ENCODE data around the gene RAB33B. TPM values are rescaled to one million over a fixed set of nuclear protein-coding genes. Genes with fewer than 3 reads are reported as not detected.

RAB33B gene
- total RNA-seq, 2 experiments from 2014 or later, result 5.4 to 7.4 TPM

DNA sequence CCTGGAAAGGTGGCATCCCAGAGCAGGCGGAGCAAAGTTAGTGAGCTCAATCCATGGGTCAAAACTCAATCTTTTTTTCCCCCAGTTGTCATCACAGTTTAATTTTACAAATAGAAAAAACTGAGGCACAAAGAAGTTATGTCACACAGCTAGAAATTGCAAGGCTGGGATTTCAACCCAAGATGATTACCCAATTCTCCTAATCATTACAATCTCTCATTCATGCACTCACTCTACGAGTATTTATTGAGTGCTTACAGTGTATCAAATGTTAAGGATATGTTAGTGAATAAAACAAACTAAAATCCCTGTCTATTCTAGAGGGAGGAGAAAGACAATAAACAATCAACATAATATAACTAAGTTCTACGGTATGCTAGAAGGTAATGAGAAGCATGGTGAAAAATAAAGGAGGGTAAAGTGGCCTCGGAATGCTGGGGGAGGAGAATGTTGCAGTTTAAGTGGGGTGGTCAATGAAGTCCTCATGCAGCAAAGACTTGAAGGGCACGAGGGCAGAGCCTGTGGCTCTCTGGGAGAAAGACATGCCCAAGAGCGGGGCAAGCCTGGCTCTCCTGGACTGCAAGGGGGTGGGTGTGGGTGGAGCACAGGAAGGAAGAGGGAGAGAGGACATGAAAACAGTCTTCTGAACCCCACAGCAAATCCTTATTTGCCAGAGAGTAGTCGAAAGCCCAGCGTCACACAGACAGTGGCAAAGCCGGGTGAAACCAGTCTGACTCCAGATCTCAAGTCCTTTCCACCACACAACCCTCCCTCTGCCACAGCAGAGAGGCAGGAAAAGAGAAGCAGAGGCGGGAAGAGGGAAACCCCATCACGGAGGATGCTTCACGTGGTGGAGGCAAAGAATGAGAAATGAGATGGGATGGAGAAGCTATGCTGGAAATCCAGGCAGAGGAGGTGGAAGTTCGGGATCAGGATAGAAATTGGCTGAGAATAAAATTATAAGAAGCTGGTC is 48.3 kb downstream of the RAB33B start:
- peaks cover 14% of the 10 kb centered on the region for H3K4me1 Mint-ChIP-seq
- H3K4me3 Mint-ChIP-seq, result no peak overlapping the region
- peaks cover 13% of the 10 kb centered on the region for H3K36me3 Mint-ChIP-seq
- no peaks in the 10 kb centered on the region for H3K9me3 Mint-ChIP-seq (ENCODE audit: low read depth)
- no peaks in the 10 kb centered on the region for H3K27me3 Mint-ChIP-seq
- H3K27ac Mint-ChIP-seq, result no peak overlapping the region
- CTCF ChIA-PET, result interaction anchor here (1.2 to 1.8 kb wide), 3 partner anchors 86 to 472 kb away, joined by 3 to 6 read pairs (median 3); no protein-coding TSS in a partner anchor
- DNase-seq (no peak), ATAC-seq (no peak)

GRCh38 chr4:139503622-139504166 is 49.8 kb downstream of the RAB33B start:
- Mint-ChIP-seq H3K9me3 (ENCODE audit: low read depth) (no peaks in the 10 kb centered on the region), H3K27ac (no peak overlapping the region), H3K36me3 (peaks cover 13% of the 10 kb centered on the region), H3K27me3 (no peaks in the 10 kb centered on the region), H3K4me1 (peaks cover 4% of the 10 kb centered on the region), H3K4me3 (no peak overlapping the region)
- no peak for DNase-seq
- no peak for ATAC-seq
- CTCF ChIA-PET, result interaction anchor here (1.0 to 1.2 kb wide), 3 partner anchors 10 to 185 kb away, joined by 3 read pairs; no protein-coding TSS in a partner anchor

- no peak for DNase-seq
- H3K4me3 Mint-ChIP-seq, result no peak overlapping the region
- CTCF ChIA-PET, result no interaction called here
- H3K27ac Mint-ChIP-seq, result no peak overlapping the region
- no peak for ATAC-seq
- no peaks in the 10 kb centered on the region for H3K9me3 Mint-ChIP-seq (ENCODE audit: low read depth)
- peaks cover 34% of the 10 kb centered on the region for H3K36me3 Mint-ChIP-seq
- peaks cover 4% of the 10 kb centered on the region for H3K4me1 Mint-ChIP-seq
- no peaks in the 10 kb centered on the region for H3K27me3 Mint-ChIP-seq
These were observed 52.9 kb downstream of the RAB33B start for GRCh38 chr4:139506774-139507173.

- Mint-ChIP-seq H3K36me3 (peaks cover 42% of the 10 kb centered on the region), H3K9me3 (ENCODE audit: low read depth) (no peaks in the 10 kb centered on the region), H3K4me3 (no peak overlapping the region), H3K4me1 (peaks cover 2% of the 10 kb centered on the region), H3K27ac (peak overlapping the region; percentile 5), H3K27me3 (no peaks in the 10 kb centered on the region)
- DNase-seq, result no peak
- no peak for ATAC-seq
- CTCF ChIA-PET, result interaction anchor here (1.8 kb wide), 1 partner anchor 11 kb away, joined by 5 read pairs; no protein-coding TSS in a partner anchor
These were observed 54.8 kb downstream of the RAB33B start for GRCh38 chr4:139508581-139509237.

DNA sequence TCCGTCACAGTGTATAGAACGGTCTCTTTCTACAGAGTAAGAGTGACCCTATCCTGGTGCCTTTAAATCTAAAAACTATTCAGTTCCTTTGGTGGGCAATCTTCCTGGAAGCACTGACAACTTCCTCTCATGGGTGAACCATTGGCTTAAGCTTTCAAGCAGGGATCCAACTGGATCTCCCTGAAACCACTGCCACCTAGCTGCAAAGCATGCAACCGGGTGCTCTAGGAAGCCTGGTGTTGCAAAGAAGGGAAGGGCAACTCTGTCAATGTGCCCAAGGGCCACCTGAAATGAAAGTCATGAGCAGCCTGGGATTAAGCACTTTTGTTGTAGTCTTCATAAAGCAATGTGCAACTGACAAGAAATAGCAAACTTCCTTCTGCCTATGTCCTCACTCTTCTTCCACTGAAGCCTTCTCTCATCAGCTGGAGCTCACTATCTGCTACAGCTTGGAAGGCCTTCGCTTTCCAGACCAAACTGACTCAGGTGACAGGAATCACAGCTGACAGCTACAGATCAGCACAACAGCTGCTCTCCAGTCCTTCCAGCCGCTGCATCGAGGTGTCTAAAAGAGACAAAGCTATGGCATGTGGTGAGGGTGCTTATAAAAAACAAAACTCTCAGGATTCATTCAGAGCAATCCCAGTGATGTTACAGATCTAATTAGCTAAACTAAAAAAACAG is 55.9 kb downstream of the RAB33B start:
- DNase-seq (no peak), ATAC-seq (no peak)
- CTCF ChIA-PET, result interaction anchor here (1.4 kb wide), 1 partner anchor 12 kb away, joined by 8 read pairs; no protein-coding TSS in a partner anchor
- no peak overlapping the region for H3K4me3 Mint-ChIP-seq
- no peaks in the 10 kb centered on the region for H3K27me3 Mint-ChIP-seq
- H3K9me3 Mint-ChIP-seq (ENCODE audit: low read depth), result no peaks in the 10 kb centered on the region
- H3K27ac Mint-ChIP-seq, result no peak overlapping the region
- H3K36me3 Mint-ChIP-seq, result peaks cover 48% of the 10 kb centered on the region
- peaks cover 1% of the 10 kb centered on the region for H3K4me1 Mint-ChIP-seq

DNA sequence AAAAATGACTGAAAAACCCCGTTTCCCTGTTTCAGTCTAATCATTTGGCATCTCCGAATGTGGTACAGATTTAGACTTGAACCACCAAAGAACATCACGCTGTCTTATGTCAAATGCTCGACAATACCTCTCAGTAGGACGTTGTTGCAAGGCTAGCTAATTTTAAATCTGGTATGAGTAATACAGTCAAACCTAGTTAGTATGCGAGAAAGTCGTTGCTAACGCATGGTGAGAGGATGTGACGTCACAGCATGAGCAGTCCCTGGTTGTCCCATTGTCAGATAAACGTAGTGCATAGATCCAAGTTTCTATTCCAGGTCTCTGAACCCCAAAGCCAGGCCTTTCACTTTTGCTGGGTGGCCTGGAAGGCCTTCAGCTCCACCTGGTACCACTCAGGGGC is 57.4 kb downstream of the RAB33B start:
- DNase-seq (no peak), ATAC-seq (no peak)
- Mint-ChIP-seq H3K9me3 (ENCODE audit: low read depth) (no peaks in the 10 kb centered on the region), H3K4me3 (no peak overlapping the region), H3K27ac (no peak overlapping the region), H3K36me3 (peaks cover 51% of the 10 kb centered on the region), H3K4me1 (no peaks in the 10 kb centered on the region), H3K27me3 (no peaks in the 10 kb centered on the region)
- CTCF ChIA-PET, result interaction anchor here (1.0 to 2.0 kb wide), 3 partner anchors 13 to 19 kb away, joined by 3 to 5 read pairs (median 5); no protein-coding TSS in a partner anchor

- no peak overlapping the region for H3K4me3 Mint-ChIP-seq
These were observed 60.6 kb downstream of the RAB33B start for GRCh38 chr4:139514382-139515059.

DNA sequence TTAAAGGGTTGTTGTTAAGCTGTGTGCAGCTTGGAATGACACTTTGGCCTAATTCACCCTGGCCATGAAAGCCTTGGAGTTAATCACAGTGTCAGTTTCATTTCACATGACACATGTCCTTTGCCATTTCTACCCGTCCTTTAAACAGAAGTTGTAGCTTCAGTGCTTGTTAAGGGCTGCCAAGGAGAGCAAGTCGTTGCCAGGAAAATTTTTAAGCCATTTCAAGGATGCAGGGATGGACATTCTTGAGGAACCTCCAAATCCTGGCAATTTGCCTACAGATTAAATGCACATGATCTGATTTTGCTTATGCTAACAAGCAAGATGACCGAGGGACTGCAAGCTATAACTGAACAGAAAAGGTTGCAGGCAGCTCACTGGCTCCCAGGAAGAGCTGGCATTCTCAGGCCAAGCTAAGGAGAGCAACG is 61.6 kb downstream of the RAB33B start:
- peaks cover 50% of the 10 kb centered on the region for H3K36me3 Mint-ChIP-seq
- no peaks in the 10 kb centered on the region for H3K27me3 Mint-ChIP-seq
- no peak overlapping the region for H3K27ac Mint-ChIP-seq
- H3K9me3 Mint-ChIP-seq (ENCODE audit: low read depth), result no peaks in the 10 kb centered on the region
- ATAC-seq (no peak), DNase-seq (no peak)
- no peaks in the 10 kb centered on the region for H3K4me1 Mint-ChIP-seq
- CTCF ChIA-PET, result interaction anchor here (0.7 to 1.6 kb wide), 2 partner anchors 18 to 81 kb away, joined by 4 to 6 read pairs; no protein-coding TSS in a partner anchor
- no peak overlapping the region for H3K4me3 Mint-ChIP-seq

More at GRCh38 chr4:139514382-139515059, 60.6 kb downstream of the RAB33B start:
- Mint-ChIP-seq H3K27me3 (no peaks in the 10 kb centered on the region), H3K4me1 (no peaks in the 10 kb centered on the region), H3K9me3 (ENCODE audit: low read depth) (no peaks in the 10 kb centered on the region), H3K36me3 (peaks cover 55% of the 10 kb centered on the region), H3K27ac (no peak overlapping the region)
- DNase-seq (no peak), ATAC-seq (no peak)
- CTCF ChIA-PET, result interaction anchor here (1.6 kb wide), 1 partner anchor 17 kb away, joined by 6 read pairs; no protein-coding TSS in a partner anchor

- Mint-ChIP-seq H3K4me3 (no peak overlapping the region), H3K9me3 (ENCODE audit: low read depth) (no peaks in the 10 kb centered on the region), H3K27me3 (no peaks in the 10 kb centered on the region), H3K4me1 (peaks cover 25% of the 10 kb centered on the region), H3K36me3 (peaks cover 39% of the 10 kb centered on the region), H3K27ac (no peak overlapping the region)
- ATAC-seq (no peak), DNase-seq (no peak)
- CTCF ChIA-PET, result interaction anchor here (1.7 kb wide), 1 partner anchor 81 kb away, joined by 4 read pairs; no protein-coding TSS in a partner anchor
These were observed 68.0 kb downstream of the RAB33B start for GRCh38 chr4:139521754-139522401.

DNA sequence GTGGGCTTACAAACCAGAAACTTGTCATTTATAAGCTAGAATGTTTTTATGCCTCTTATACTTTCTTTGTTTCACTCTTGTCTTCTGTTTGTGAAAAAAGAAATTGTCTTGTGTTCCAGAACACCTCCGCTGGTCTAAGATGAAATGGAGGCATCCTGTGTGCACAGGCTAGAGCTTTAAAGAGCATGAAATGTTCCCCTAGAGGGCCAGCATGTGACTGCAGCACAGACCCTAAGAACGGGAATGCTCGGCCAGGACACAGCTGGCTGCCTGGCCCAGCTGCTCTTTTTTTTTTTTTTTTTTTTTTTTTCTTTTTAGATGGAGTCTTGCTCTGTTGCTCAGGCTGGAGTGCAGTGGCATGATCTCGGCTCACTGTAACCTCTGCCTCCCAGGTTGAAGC is 68.5 kb downstream of the RAB33B start:
- CTCF ChIA-PET, result interaction anchor here (1.7 kb wide), 1 partner anchor 81 kb away, joined by 4 read pairs; no protein-coding TSS in a partner anchor
- H3K36me3 Mint-ChIP-seq, result peaks cover 37% of the 10 kb centered on the region
- no peaks in the 10 kb centered on the region for H3K27me3 Mint-ChIP-seq
- H3K9me3 Mint-ChIP-seq (ENCODE audit: low read depth), result no peaks in the 10 kb centered on the region
- no peak for DNase-seq
- peaks cover 25% of the 10 kb centered on the region for H3K4me1 Mint-ChIP-seq
- H3K27ac Mint-ChIP-seq, result no peak overlapping the region
- H3K4me3 Mint-ChIP-seq, result no peak overlapping the region
- no peak for ATAC-seq

GRCh38 chr4:139523076-139523475 is 69.2 kb downstream of the RAB33B start:
- H3K9me3 Mint-ChIP-seq (ENCODE audit: low read depth), result no peaks in the 10 kb centered on the region
- no peak overlapping the region for H3K27ac Mint-ChIP-seq
- H3K4me1 Mint-ChIP-seq, result peaks cover 25% of the 10 kb centered on the region
- DNase-seq (no peak), ATAC-seq (no peak)
- peaks cover 35% of the 10 kb centered on the region for H3K36me3 Mint-ChIP-seq
- CTCF ChIA-PET, result interaction anchor here (1.7 kb wide), 1 partner anchor 80 kb away, joined by 4 read pairs; no protein-coding TSS in a partner anchor
- no peaks in the 10 kb centered on the region for H3K27me3 Mint-ChIP-seq
- H3K4me3 Mint-ChIP-seq, result no peak overlapping the region

Data from activated CD8-positive, alpha-beta memory T cell treated with anti-CD3 and anti-CD28 coated beads, Interleukin-2, amount 10 ng/mL, durations not matched to agents 7 days and 5 days (primary cell).